ENCODE measurements around the gene GPR61. TPM values are rescaled to one million over a fixed set of nuclear protein-coding genes. Genes with fewer than 3 reads are reported as not detected.
A peak's percentile ranks its signal among the peaks of the same experiment; 100 is the strongest.

The GPR61 gene
- total RNA-seq, 1 donor from 2014 or later: 0.76 TPM

DNA sequence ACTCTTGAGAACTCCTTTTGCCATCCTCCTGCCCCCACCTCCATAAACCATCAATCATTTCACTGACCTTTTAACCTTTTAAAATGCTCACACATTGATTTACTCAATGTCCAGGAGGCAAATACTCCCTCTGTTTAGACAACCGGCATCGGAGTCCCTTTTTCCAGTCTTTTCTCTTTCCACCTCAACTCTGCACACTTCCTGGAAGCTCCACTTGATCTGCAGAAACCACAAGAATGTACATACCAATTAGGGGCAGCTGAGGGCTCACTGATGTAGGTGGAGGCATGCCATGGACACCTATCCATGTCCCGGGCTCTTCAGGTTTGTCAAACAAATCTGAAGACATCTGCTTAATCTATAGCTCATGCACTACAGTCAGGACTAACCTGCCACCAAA lies 24.8 kb upstream of the GPR61 start:
- H3K4me1 Mint-ChIP-seq (ENCODE audit: low read depth, unreplicated experiment): peaks cover 12% of the 10 kb centered on the region
- peaks cover 5% of the 10 kb centered on the region for H3K36me3 Mint-ChIP-seq (ENCODE audit: unreplicated experiment)
- H3K9me3 Mint-ChIP-seq (ENCODE audit: unreplicated experiment): peaks cover 5% of the 10 kb centered on the region
- peaks cover 14% of the 10 kb centered on the region for H3K27me3 Mint-ChIP-seq (ENCODE audit: unreplicated experiment)
- peak overlapping the region; percentile 4 for H3K4me3 Mint-ChIP-seq (ENCODE audit: unreplicated experiment)
- no peak overlapping the region for H3K27ac Mint-ChIP-seq (ENCODE audit: unreplicated experiment)
- no peak for DNase-seq
- TF ChIP-seq, protein P1, sequence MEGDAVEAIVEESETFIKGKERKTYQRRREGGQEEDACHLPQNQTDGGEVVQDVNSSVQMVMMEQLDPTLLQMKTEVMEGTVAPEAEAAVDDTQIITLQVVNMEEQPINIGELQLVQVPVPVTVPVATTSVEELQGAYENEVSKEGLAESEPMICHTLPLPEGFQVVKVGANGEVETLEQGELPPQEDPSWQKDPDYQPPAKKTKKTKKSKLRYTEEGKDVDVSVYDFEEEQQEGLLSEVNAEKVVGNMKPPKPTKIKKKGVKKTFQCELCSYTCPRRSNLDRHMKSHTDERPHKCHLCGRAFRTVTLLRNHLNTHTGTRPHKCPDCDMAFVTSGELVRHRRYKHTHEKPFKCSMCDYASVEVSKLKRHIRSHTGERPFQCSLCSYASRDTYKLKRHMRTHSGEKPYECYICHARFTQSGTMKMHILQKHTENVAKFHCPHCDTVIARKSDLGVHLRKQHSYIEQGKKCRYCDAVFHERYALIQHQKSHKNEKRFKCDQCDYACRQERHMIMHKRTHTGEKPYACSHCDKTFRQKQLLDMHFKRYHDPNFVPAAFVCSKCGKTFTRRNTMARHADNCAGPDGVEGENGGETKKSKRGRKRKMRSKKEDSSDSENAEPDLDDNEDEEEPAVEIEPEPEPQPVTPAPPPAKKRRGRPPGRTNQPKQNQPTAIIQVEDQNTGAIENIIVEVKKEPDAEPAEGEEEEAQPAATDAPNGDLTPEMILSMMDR (IDR thresholded peaks at IDR 0.05; ENCODE audit: partially characterized antibody, unreplicated experiment): no peak

DNA sequence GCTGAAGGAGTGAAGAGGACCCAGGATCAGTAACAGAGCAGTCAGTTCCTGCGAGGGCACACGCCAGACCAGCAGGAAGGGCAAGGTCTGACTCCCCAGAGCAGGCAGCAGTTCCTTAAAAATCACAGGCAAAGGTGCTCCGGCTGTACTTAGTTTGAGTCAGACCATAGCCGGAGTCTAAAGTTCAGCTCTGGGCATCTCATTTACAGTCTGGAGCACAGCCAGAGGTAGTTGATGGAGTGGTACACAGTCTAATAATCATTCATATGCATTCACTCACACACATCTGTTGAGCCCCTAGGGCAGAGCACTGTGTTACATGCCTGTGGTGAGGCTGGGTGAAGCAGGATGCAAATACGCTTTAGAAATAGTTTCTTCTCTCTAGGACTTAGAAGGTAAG lies 22.8 kb upstream of the GPR61 start:
- Mint-ChIP-seq H3K27me3 (ENCODE audit: unreplicated experiment) (peaks cover 10% of the 10 kb centered on the region), H3K27ac (ENCODE audit: unreplicated experiment) (no peak overlapping the region), H3K4me3 (ENCODE audit: unreplicated experiment) (peak overlapping the region; percentile 65), H3K9me3 (ENCODE audit: unreplicated experiment) (peaks cover 2% of the 10 kb centered on the region), H3K36me3 (ENCODE audit: unreplicated experiment) (no peaks in the 10 kb centered on the region), H3K4me1 (ENCODE audit: low read depth, unreplicated experiment) (peaks cover 22% of the 10 kb centered on the region)
- TF ChIP-seq, protein P1 (IDR thresholded peaks at IDR 0.05; ENCODE audit: partially characterized antibody, unreplicated experiment): no peak
- no peak for DNase-seq

DNA sequence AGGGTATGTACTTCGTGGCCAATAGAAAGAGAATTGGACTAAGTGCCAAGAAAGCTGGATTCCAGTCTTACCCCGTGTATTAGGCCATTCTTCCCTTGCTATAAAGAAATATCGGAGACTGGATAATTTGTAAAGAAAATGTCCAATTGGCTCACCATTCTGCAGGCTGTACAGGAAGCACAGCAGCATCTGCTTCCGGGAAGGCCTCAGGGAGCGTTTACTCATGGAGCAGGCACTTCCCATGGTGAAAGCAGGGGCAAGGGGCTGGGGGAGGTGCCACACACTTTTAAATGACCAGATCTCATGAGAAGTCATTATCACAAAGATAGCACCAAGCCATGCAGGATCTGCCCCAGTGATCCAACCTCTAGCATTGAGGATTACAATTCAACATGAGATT lies 22.3 kb upstream of the GPR61 start:
- Mint-ChIP-seq H3K36me3 (ENCODE audit: unreplicated experiment) (no peaks in the 10 kb centered on the region), H3K27ac (ENCODE audit: unreplicated experiment) (no peak overlapping the region), H3K27me3 (ENCODE audit: unreplicated experiment) (peaks cover 8% of the 10 kb centered on the region), H3K4me3 (ENCODE audit: unreplicated experiment) (no peak overlapping the region), H3K9me3 (ENCODE audit: unreplicated experiment) (peaks cover 2% of the 10 kb centered on the region), H3K4me1 (ENCODE audit: low read depth, unreplicated experiment) (peaks cover 26% of the 10 kb centered on the region)
- TF ChIP-seq, protein P1 (IDR thresholded peaks at IDR 0.05; ENCODE audit: partially characterized antibody, unreplicated experiment): no peak
- no peak for DNase-seq

DNA sequence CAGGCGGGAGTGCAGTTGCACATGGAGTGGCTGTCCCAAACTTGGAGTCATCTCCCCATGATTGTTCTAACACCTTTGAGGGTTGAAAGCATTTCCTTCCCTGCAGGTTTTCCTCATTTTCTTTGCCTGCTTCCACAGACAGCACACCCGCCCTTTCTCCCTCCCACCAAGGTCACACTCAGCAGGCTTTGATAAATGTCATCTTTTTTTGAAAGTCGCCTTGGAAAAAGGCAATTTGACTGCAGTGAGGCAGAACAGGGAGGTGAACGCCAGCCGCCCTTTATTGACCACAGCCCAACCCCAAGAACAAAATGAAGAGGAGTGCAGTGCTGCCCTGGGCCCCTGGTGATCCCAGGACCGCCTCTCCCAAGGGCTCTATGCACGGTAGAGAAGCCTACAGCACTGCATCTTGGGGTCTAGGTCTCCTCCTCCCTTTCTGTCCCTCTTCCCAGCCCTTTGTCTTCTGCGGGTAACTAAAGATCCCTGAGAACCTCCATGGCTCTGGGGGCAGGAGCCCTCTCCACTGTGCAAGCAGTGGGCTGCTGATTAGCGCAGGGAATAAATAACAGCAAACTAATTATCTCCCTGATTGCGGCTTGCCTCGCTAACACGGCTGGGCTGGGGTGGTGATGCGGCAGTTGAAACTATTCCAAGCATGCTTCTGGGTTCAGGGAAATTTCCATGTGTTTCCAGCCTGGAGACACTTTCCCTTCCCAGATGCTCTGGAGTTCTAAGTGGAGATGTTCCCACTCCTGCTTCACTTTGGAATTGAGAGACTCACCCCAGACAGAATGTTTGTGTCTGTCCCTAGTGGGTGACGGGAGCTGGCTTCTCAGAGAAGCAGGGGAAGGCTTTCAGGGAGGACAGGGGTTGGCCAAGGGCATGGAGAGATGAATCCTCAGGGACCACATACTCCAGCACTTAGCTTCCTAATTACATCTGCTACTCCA lies 18.4 kb upstream of the GPR61 start:
- peaks cover 28% of the 10 kb centered on the region for H3K4me1 Mint-ChIP-seq (ENCODE audit: low read depth, unreplicated experiment)
- H3K27me3 Mint-ChIP-seq (ENCODE audit: unreplicated experiment): peaks cover 8% of the 10 kb centered on the region
- no peak overlapping the region for H3K27ac Mint-ChIP-seq (ENCODE audit: unreplicated experiment)
- no peak for DNase-seq
- H3K9me3 Mint-ChIP-seq (ENCODE audit: unreplicated experiment): peaks cover 8% of the 10 kb centered on the region
- no peak overlapping the region for H3K4me3 Mint-ChIP-seq (ENCODE audit: unreplicated experiment)
- TF ChIP-seq, protein P1 (IDR thresholded peaks at IDR 0.05; ENCODE audit: partially characterized antibody, unreplicated experiment): no peak
- H3K36me3 Mint-ChIP-seq (ENCODE audit: unreplicated experiment): peaks cover 7% of the 10 kb centered on the region

DNA sequence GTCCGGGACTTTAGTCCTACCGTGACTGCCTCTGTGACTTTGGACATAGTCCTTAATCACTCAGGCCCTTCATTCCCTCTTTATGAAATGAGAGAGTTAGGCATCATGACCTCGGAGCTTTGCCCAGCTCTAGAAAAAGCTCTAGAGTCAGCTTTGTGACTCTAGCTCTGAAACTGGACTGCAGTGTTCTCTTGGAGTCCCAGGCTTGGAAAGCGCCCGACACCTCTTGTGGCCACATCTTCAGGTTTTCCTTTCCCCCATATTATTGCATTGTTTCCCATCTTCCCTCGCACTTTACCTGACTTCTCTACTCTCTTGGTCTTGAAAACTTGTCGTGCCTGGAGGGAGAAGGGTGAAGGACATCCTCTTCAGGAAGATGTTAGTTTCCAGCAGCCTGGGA lies 17.6 kb upstream of the GPR61 start:
- peaks cover 9% of the 10 kb centered on the region for H3K27me3 Mint-ChIP-seq (ENCODE audit: unreplicated experiment)
- no peak overlapping the region for H3K4me3 Mint-ChIP-seq (ENCODE audit: unreplicated experiment)
- H3K9me3 Mint-ChIP-seq (ENCODE audit: unreplicated experiment): peaks cover 11% of the 10 kb centered on the region
- peaks cover 7% of the 10 kb centered on the region for H3K36me3 Mint-ChIP-seq (ENCODE audit: unreplicated experiment)
- TF ChIP-seq, protein P1 (IDR thresholded peaks at IDR 0.05; ENCODE audit: partially characterized antibody, unreplicated experiment): no peak
- H3K4me1 Mint-ChIP-seq (ENCODE audit: low read depth, unreplicated experiment): peaks cover 34% of the 10 kb centered on the region
- peak overlapping the region; percentile 12 for H3K27ac Mint-ChIP-seq (ENCODE audit: unreplicated experiment)
- no peak for DNase-seq
